ENCODE results near the gene GPA33. TPM values are rescaled to one million over a fixed set of nuclear protein-coding genes. Genes with fewer than 3 reads are reported as not detected.

Gene GPA33, protein sequence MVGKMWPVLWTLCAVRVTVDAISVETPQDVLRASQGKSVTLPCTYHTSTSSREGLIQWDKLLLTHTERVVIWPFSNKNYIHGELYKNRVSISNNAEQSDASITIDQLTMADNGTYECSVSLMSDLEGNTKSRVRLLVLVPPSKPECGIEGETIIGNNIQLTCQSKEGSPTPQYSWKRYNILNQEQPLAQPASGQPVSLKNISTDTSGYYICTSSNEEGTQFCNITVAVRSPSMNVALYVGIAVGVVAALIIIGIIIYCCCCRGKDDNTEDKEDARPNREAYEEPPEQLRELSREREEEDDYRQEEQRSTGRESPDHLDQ
- total RNA-seq = not detected

DNA sequence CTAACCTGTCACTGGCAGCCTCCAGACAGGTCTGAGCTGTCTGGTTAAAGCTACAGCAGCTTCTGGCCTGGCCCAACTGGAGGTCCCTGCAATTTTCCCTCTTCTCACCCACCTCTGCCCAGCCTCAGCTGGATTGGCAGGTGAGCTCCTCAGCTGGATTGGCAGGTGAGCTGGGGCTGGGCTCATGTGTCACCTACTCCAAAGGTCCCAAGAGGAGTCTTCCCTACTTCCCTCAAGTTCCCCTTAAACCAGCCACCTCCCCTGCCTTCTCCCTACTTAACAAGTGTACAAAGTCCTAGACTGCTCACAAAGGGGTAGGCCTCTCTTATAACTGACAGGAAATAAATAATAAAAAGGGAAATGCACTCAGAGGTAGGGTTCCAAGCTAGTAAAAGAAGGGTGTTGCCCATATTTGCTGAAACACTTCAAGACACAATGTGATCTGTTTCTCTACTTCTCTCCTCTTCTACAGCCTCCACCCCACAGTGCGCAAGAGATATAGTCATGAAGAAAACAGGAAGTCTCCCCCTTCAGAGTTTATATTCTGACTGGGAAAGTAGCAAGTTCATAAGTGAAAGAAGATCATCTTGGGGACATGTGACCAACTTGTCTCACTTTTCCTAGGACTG lies at the start of gene GPA33:
GPA33 (minus strand) TSS at position 64 of the 629 bp plus-strand sequence. CDS start 90 bp downstream, outside the sequence.

DNA sequence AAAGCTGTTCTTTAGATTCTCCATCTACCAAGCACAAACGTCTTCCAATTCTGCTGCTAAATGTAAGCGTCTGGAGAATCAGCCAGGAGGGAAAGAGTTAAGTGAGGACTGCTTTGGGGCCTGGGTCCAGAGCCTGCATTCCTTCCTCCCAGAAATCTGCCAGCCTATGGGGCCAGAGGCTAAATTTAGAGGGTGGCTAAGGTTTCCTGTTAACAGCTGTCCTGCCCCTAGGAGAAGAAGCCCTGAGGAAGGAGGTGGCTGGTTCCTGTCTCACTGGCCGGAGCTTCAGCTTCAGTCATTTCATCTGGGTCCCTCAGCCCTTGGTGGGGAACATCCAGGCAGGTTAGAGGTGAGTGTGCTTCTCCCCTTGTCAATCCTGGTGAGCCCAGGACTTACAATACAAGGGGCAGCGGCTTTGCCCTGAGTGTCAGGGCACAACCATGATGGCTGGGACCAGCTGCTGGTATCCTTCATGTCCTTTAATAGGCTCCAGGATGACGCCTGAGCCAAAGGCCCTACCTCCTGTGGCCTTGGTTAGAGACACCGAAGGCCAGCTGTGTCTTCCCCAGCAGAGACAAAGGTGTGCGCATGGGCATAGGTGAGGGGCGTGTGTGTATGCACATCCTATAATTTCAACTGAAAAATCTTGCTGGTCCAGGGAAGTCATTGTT lies 3.8 kb upstream of the GPA33 start, which contains the start of gene STYXL2:
STYXL2 (plus strand) TSS at position 230 of the 671 bp plus-strand sequence. CDS start 775 bp downstream, outside the sequence.

Small RNAs within 50 kb of the gene (small RNA-seq; reads per million reads assigned to genes)
- gene RNA5SP65 (ENCODE audit: low replicate concordance) = 0.15 reads per million

Other genes with a start within 250 kb of the GPA33 start
- 39.8 TPM for gene TADA1, start 214.1 kb downstream of the GPA33 start, total RNA-seq
- 30.4 TPM for gene ILDR2, start 114.8 kb downstream of the GPA33 start, total RNA-seq
- 1.6 TPM for gene MAEL, start 101.1 kb downstream of the GPA33 start, total RNA-seq
- under 0.01 TPM for gene STYXL2, start 3.7 kb upstream of the GPA33 start, total RNA-seq
- 83.6 TPM for gene POU2F1, start 130.5 kb upstream of the GPA33 start, total RNA-seq